Stimulated activated CD8-positive, alpha-beta memory T cell treated with anti-CD3 and anti-CD28 coated beads, Interleukin-15, amount 100 ng/mL, for 4 hours (primary cell): Measurements from ENCODE around the gene LRRC19.

Source experiments
- DNase-seq, 2 donors: peaks; one replicate each; pipeline ENCODE4 v3.0.0-alpha.2; 2020; ENCODE audit warnings: low read depth in 2 of 2

The LRRC19 gene

GRCh38 chr9:27005491-27005890 lies at the start of gene LRRC19:
Gene LRRC19, minus strand, starts transcription at chr9:27005672. Its CDS starts 5,978 bp downstream, at chr9:26999694.
- DNase-seq = no peak

- DNase-seq = no peak
These were observed 49.4 kb upstream of the LRRC19 start for GRCh38 chr9:27054841-27055240.

GRCh38 chr9:27054125-27054524 lies 48.7 kb upstream of the LRRC19 start:
- DNase-seq = no peak

GRCh38 chr9:27053369-27054022 lies 48.0 kb upstream of the LRRC19 start:
- DNase-seq = no peak

GRCh38 chr9:27047136-27047535 lies 41.7 kb upstream of the LRRC19 start:
- DNase-seq = no peak

GRCh38 chr9:27043176-27043575 lies 37.7 kb upstream of the LRRC19 start:
- DNase-seq = no peak

- no peak for DNase-seq
These were observed 37.0 kb upstream of the LRRC19 start for GRCh38 chr9:27042476-27042875.

- DNase-seq = no peak
These were observed 36.3 kb upstream of the LRRC19 start for GRCh38 chr9:27041746-27042145.

- DNase-seq = no peak
These were observed 32.0 kb upstream of the LRRC19 start for GRCh38 chr9:27037499-27037898.

- no peak for DNase-seq
These were observed 28.4 kb upstream of the LRRC19 start for GRCh38 chr9:27033815-27034403.

- DNase-seq = no peak
These were observed 23.7 kb upstream of the LRRC19 start for GRCh38 chr9:27029186-27029585.

GRCh38 chr9:27022920-27023319 lies 17.4 kb upstream of the LRRC19 start:
- no peak for DNase-seq

- DNase-seq = no peak
These were observed 14.1 kb upstream of the LRRC19 start for GRCh38 chr9:27019589-27019988.

GRCh38 chr9:27003426-27004077 lies 1.9 kb downstream of the LRRC19 start:
- DNase-seq = no peak

- no peak for DNase-seq
These were observed 9.7 kb downstream of the LRRC19 start for GRCh38 chr9:26995810-26996209.

GRCh38 chr9:26983340-26983739 lies 22.1 kb downstream of the LRRC19 start:
- no peak for DNase-seq

- no peak for DNase-seq
These were observed 29.5 kb downstream of the LRRC19 start for GRCh38 chr9:26975728-26976707.

- DNase-seq = no peak
These were observed 30.5 kb downstream of the LRRC19 start for GRCh38 chr9:26974927-26975326.

GRCh38 chr9:26973989-26974388 lies 31.5 kb downstream of the LRRC19 start:
- DNase-seq = no peak

GRCh38 chr9:26971721-26972120 lies 33.8 kb downstream of the LRRC19 start:
- DNase-seq = no peak

GRCh38 chr9:26956860-26957233 lies 48.6 kb downstream of the LRRC19 start:
- no peak for DNase-seq
